ENCODE results near the gene TBC1D1.

DNA sequence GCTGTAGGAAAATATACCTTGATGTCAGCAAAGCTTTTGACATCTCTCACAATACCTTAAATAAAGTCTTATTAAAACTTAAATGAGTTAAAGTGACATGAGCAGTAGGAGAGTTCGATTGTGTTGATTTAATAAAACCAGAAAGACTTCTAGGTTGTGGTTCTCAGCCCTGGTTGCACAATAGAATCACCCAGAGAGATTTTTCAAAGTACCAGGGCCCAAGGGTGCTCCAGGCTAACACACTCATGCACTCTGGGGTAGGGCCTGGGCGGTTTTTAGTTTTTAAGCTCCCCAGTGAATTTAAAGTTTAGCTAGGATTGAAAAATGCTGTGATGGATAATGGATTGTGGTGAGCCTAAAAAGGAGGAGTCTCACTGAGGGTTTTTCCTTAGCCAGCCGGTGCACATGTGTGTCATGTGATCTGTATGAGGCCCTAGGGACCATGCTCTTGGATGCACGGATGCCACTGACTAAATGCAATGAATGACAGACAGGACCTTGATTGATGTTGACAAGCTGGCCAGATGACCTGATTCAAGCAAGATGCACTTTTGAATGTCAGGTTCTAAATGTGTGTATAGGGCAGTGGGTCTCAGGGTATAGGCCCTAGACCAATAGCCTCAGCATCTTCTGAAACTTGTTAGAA lies 254.3 kb downstream of the TBC1D1 start:
- TF ChIP-seq GATA3 (IDR thresholded peaks at IDR 0.05; ENCODE audit: low read depth, low read length) (no peak), GATA2 (IDR thresholded peaks at IDR 0.05; ENCODE audit: low read depth, low read length) (no peak)

Measured in SH-SY5Y (cell line).